ENCODE data around the gene UCN2.

Gene UCN2

GRCh38 chr3:48543271-48543866 lies 20.2 kb downstream of the UCN2 start:
- Histone ChIP-seq H3K9me3 (ENCODE audit: insufficient read depth, low read depth, low read length) (no peaks in the 10 kb centered on the region), H3K27me3 (ENCODE audit: insufficient read depth, low read length, poor library complexity, severe bottlenecking) (no peaks in the 10 kb centered on the region), H4K20me1 (ENCODE audit: insufficient read depth, low read length, poor library complexity, severe bottlenecking) (no peaks in the 10 kb centered on the region), H3K79me2 (ENCODE audit: insufficient read depth, low read length) (peaks cover under 1% of the 10 kb centered on the region; the same call in 1 of the 2 replicates), H3K9ac (ENCODE audit: low read depth, low read length, poor library complexity, severe bottlenecking) (no peak overlapping the region), H3K4me2 (ENCODE audit: low read depth, low read length, poor library complexity, severe bottlenecking) (no peak overlapping the region), H2AFZ (ENCODE audit: low read length) (no peak overlapping the region), H3F3A (ENCODE audit: low read depth) (no peaks in the 10 kb centered on the region), H3K9me2 (replicated peaks; ENCODE audit: low read depth, low read length) (no peaks in the 10 kb centered on the region), H3K36me3 (ENCODE audit: insufficient read depth, low read length) (peaks cover 66% of the 10 kb centered on the region; the same call in 1 of the 2 replicates), H3K4me3 (ENCODE audit: low read length, poor library complexity, severe bottlenecking) (no peak overlapping the region), H3K4me1 (ENCODE audit: insufficient read depth, low read length, poor library complexity, severe bottlenecking) (no peaks in the 10 kb centered on the region)
- TF ChIP-seq CTCF (conservative IDR thresholded peaks at IDR 0.05; ENCODE audit: low read length) (no peak), EZH2phosphoT487 (IDR thresholded peaks at IDR 0.05; ENCODE audit: borderline replicate concordance) (no peak)

GRCh38 chr3:48538451-48538850 lies 25.1 kb downstream of the UCN2 start:
- no peak overlapping the region for H3K9ac ChIP-seq (ENCODE audit: low read depth, low read length, poor library complexity, severe bottlenecking)
- no peaks in the 10 kb centered on the region for H3K4me1 ChIP-seq (ENCODE audit: insufficient read depth, low read length, poor library complexity, severe bottlenecking)
- no peak overlapping the region for H3K4me2 ChIP-seq (ENCODE audit: low read depth, low read length, poor library complexity, severe bottlenecking)
- H3K36me3 ChIP-seq (ENCODE audit: insufficient read depth, low read length) = peaks cover 82% of the 10 kb centered on the region; the same call in 1 of the 2 replicates
- no peaks in the 10 kb centered on the region for H3K9me3 ChIP-seq (ENCODE audit: insufficient read depth, low read depth, low read length)
- no peak overlapping the region for H3K4me3 ChIP-seq (ENCODE audit: low read length, poor library complexity, severe bottlenecking)
- no peaks in the 10 kb centered on the region for H3K79me2 ChIP-seq (ENCODE audit: insufficient read depth, low read length)
- TF ChIP-seq EZH2phosphoT487 (IDR thresholded peaks at IDR 0.05; ENCODE audit: borderline replicate concordance) (no peak), CTCF (conservative IDR thresholded peaks at IDR 0.05; ENCODE audit: low read length) (no peak)
- H3K9me2 ChIP-seq (replicated peaks; ENCODE audit: low read depth, low read length) = no peaks in the 10 kb centered on the region
- no peaks in the 10 kb centered on the region for H4K20me1 ChIP-seq (ENCODE audit: insufficient read depth, low read length, poor library complexity, severe bottlenecking)
- no peaks in the 10 kb centered on the region; the same call in 1 of the 2 replicates for H3F3A ChIP-seq (ENCODE audit: low read depth)
- no peak overlapping the region for H2AFZ ChIP-seq (ENCODE audit: low read length)
- no peaks in the 10 kb centered on the region for H3K27me3 ChIP-seq (ENCODE audit: insufficient read depth, low read length, poor library complexity, severe bottlenecking)

DNA sequence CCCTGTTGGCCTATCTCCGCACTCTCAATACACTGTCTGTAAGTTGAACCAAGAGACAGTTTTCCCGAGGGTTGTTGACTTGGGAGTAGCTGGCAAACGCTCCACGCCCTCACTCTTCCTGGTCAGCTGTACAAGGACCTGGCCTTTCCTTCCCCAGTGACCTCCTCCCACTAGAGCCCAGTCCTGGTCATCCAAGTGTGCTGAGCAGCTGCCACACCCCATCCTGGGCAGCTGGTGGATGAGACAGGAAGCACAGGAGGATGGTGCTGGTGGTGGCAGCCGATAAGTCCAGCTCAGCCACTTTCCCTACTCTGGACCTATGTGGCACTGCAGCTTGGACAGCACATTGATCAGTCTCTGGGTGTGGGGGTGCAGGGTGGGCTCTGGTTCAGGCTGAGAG lies 26.8 kb downstream of the UCN2 start:
- Histone ChIP-seq H3K4me2 (ENCODE audit: low read depth, low read length, poor library complexity, severe bottlenecking) (no peak overlapping the region), H3K36me3 (ENCODE audit: insufficient read depth, low read length) (peaks cover 86% of the 10 kb centered on the region; the same call in 1 of the 2 replicates), H3K4me1 (ENCODE audit: insufficient read depth, low read length, poor library complexity, severe bottlenecking) (no peaks in the 10 kb centered on the region), H3F3A (ENCODE audit: low read depth) (no peaks in the 10 kb centered on the region; the same call in 1 of the 2 replicates), H3K27me3 (ENCODE audit: insufficient read depth, low read length, poor library complexity, severe bottlenecking) (no peaks in the 10 kb centered on the region), H3K79me2 (ENCODE audit: insufficient read depth, low read length) (no peaks in the 10 kb centered on the region), H4K20me1 (ENCODE audit: insufficient read depth, low read length, poor library complexity, severe bottlenecking) (peaks cover 5% of the 10 kb centered on the region), H3K9me2 (replicated peaks; ENCODE audit: low read depth, low read length) (no peaks in the 10 kb centered on the region), H3K9ac (ENCODE audit: low read depth, low read length, poor library complexity, severe bottlenecking) (no peak overlapping the region), H3K4me3 (ENCODE audit: low read length, poor library complexity, severe bottlenecking) (no peak overlapping the region), H3K9me3 (ENCODE audit: insufficient read depth, low read depth, low read length) (no peaks in the 10 kb centered on the region), H2AFZ (ENCODE audit: low read length) (no peak overlapping the region)
- TF ChIP-seq CTCF (conservative IDR thresholded peaks at IDR 0.05; ENCODE audit: low read length) (no peak), EZH2phosphoT487 (IDR thresholded peaks at IDR 0.05; ENCODE audit: borderline replicate concordance) (no peak)
